ENCODE results near the gene CARS1. TPM values are rescaled to one million over a fixed set of nuclear protein-coding genes. Genes with fewer than 3 reads are reported as not detected.

The CARS1 gene
- total RNA-seq, 2 experiments from 2014 or later, result 106 to 121 TPM

DNA sequence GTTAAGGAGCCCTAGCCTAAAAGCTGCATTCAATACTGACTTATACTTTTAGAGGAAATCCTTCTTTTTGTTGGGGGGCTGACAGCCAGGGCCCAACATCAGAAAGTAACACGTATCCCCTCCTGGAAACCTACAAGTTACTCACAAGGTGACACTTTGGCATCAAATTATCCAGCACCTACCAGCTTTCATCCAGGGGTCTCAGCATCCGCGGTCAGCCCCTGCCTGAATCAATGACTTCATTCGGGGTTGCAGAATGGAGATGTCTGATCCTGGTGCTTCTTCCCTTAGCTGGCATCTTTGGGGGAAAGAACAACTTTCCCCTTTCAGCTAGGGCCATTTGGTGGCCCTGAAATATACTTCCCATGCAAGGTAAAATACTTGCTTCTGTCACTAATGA, 59.8 kb downstream of the CARS1 start:
- POLR2A ChIA-PET, result interaction anchor here (0.6 to 1.7 kb wide), 10 partner anchors 9 to 1613 kb away, joined by 3 to 6 read pairs (median 3); no protein-coding TSS in a partner anchor
- no peak for DNase-seq
- Mint-ChIP-seq H3K27me3 (no peaks in the 10 kb centered on the region), H3K4me3 (no peak overlapping the region), H3K9me3 (no peaks in the 10 kb centered on the region), H3K4me1 (peaks cover 5% of the 10 kb centered on the region), H3K36me3 (ENCODE audit: low read depth) (peaks cover 28% of the 10 kb centered on the region), H3K27ac (no peak overlapping the region)
- CTCF ChIA-PET, result interaction anchor here (1.0 to 1.5 kb wide), 3 partner anchors 16 to 24 kb away, joined by 4 to 11 read pairs (median 4); no protein-coding TSS in a partner anchor

DNA sequence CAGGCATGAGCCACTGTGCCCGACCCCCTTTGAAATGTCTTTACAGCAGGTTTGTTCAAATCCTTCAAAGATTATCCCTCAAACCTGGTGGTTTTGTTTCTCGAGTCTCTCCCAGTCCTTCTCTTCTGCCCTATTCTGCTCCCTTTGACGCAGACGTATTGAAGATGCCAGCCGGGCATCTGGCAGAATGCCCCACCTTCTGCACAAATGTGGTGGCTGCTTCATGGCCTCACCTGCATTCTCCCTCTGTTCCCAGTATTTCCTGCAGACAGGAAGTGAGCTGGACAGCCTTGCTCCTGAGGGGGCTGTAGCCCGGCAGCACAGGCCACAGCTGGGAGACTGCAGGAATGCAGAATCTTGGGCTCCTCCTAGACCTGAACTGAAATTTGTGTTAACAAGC, 60.2 kb downstream of the CARS1 start:
- Mint-ChIP-seq H3K4me3 (no peak overlapping the region), H3K27ac (no peak overlapping the region), H3K36me3 (ENCODE audit: low read depth) (peaks cover 29% of the 10 kb centered on the region), H3K4me1 (peaks cover 5% of the 10 kb centered on the region), H3K9me3 (no peaks in the 10 kb centered on the region), H3K27me3 (no peaks in the 10 kb centered on the region)
- no peak for DNase-seq
- ChIA-PET CTCF (interaction anchor here (0.7 to 1.2 kb wide), 3 partner anchors 16 to 58 kb away, joined by 4 to 11 read pairs (median 5); no protein-coding TSS in a partner anchor), POLR2A (interaction anchor here (0.6 to 1.4 kb wide), 8 partner anchors 10 to 1613 kb away, joined by 3 to 6 read pairs (median 4); no protein-coding TSS in a partner anchor)

DNA sequence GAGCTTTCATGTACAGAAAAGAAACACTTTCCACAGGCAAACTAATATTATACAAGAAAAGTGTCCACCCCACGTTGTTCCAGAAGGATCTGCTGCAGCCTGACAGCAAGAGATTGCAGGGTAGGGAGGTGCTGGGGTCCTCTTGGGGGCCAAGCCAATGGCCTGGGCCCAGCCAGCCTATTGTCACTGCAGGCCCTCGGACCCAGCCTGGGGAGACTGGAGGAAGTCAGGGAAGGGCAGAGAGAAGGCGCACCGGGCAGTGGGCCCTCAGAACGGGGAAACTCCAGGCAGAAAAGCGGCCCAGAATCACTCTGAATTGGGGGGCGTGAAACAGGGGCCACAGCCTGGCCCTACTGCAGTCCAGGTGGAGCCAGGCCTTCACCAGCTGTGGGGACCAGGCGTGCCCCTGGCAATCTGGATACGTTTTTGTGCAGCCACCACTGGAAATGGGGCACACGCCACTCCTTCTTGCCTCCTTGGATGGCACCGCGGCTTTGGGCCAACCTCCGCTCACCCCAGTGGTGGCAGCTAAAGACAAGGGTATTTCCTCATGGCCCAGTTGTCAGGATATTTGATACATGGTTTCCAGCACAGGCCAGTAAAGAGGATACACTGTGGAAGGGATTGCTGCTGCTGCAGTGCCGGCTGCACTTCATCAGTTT, 61.2 kb downstream of the CARS1 start:
- Mint-ChIP-seq H3K27me3 (no peaks in the 10 kb centered on the region), H3K4me3 (no peak overlapping the region), H3K4me1 (peaks cover 5% of the 10 kb centered on the region), H3K9me3 (no peaks in the 10 kb centered on the region), H3K36me3 (ENCODE audit: low read depth) (peaks cover 26% of the 10 kb centered on the region), H3K27ac (no peak overlapping the region)
- ChIA-PET POLR2A (interaction anchor here (1.2 to 2.5 kb wide), 3 partner anchors 13 to 19 kb away, joined by 3 to 17 read pairs (median 3); no protein-coding TSS in a partner anchor), CTCF (no interaction called here)
- no peak for DNase-seq

DNA sequence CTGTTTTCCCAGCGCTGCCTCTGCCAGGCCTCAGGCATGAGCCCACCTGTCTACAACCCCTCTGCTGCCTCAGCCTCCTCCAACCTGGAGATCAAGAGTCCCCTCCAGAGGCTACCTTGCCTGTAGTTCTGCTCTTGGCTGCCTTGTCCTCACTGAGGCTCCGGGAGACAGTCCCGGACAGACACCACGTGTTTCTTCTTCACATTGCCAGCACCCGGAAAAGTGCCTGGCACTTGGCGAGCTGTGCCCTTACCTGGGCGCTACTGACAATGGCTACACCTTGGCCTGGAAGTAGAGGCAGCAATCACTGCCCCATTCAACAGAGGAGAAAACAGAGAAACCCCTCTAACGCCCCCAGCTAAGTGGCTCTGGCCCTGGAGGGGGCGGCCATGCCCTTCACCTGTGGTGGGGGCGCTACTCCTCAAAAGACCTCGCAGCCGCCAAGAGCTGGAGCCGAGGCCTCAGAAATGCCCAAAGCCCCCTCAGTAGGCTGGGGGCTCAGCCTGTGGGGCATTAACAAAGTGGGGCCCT, 62.1 kb downstream of the CARS1 start:
- POLR2A ChIA-PET, result interaction anchor here (1.2 to 2.5 kb wide), 2 partner anchors 12 to 19 kb away, joined by 3 to 17 read pairs; no protein-coding TSS in a partner anchor
- no peak overlapping the region for H3K4me3 Mint-ChIP-seq

DNA sequence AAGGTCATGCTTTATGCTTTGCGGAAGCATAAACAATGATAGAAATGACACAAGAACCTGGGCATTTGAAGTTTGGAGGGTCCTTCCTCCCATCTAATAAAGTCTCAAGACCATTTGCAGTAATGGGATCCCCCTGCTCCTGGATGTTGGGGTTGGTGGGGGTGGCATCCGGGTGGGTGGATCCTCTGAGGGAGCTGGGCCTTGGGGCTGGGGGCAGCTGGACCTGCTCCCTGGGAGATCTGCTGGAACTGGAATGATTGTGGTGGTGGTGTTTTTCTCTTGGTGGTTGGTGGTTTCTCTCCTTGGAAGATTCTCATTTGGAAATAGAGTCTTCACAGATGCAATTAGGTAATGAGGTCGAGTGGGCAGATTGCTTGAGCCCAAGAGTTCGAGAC, 62.9 kb downstream of the CARS1 start:
- H3K27me3 Mint-ChIP-seq, result no peaks in the 10 kb centered on the region

More for the DNA sequence above, 62.1 kb downstream of the CARS1 start:
- no peak for DNase-seq
- H3K9me3 Mint-ChIP-seq, result no peaks in the 10 kb centered on the region
- H3K36me3 Mint-ChIP-seq (ENCODE audit: low read depth), result peaks cover 25% of the 10 kb centered on the region
- CTCF ChIA-PET, result interaction anchor here (0.9 to 1.0 kb wide), 2 partner anchors 9 to 19 kb away, joined by 3 read pairs; no protein-coding TSS in a partner anchor
- no peaks in the 10 kb centered on the region for H3K27me3 Mint-ChIP-seq
- H3K27ac Mint-ChIP-seq, result no peak overlapping the region
- peaks cover 7% of the 10 kb centered on the region for H3K4me1 Mint-ChIP-seq

DNA sequence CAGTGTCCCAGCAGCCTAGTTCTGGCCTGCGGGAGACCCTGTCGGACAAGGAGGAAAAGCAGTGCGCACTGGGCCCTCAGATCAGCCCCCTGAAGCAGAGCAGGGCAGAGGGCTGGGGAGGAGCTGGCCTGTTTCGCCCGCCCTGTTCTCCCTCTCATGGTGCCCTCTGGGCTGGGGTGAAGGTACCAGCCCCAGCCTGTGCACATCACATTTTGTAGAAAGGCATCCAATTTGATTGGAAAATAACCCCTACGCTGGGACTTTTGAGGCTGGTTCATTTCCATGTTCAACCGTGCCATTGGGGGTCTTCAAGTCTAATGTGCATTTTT, 64.3 kb downstream of the CARS1 start:
- DNase-seq, result no peak
- H3K4me1 Mint-ChIP-seq, result peaks cover 22% of the 10 kb centered on the region
- ChIA-PET CTCF (interaction anchor here (1.3 to 6.0 kb wide), 2 partner anchors 21 to 28 kb away, joined by 3 to 46 read pairs; no protein-coding TSS in a partner anchor), POLR2A (interaction anchor here (0.7 to 2.7 kb wide), 3 partner anchors 9 to 29 kb away, joined by 5 to 23 read pairs (median 6); no protein-coding TSS in a partner anchor)
- peak overlapping the region; percentile 97 for H3K27ac Mint-ChIP-seq
- no peaks in the 10 kb centered on the region for H3K27me3 Mint-ChIP-seq
- peak overlapping the region; percentile 99 for H3K4me3 Mint-ChIP-seq
- H3K9me3 Mint-ChIP-seq, result no peaks in the 10 kb centered on the region
- H3K36me3 Mint-ChIP-seq (ENCODE audit: low read depth), result peaks cover 39% of the 10 kb centered on the region

More for the DNA sequence above, 62.9 kb downstream of the CARS1 start:
- H3K4me3 Mint-ChIP-seq, result peak overlapping the region; percentile 47
- H3K27ac Mint-ChIP-seq, result peak overlapping the region; percentile 62
- H3K9me3 Mint-ChIP-seq, result no peaks in the 10 kb centered on the region
- ChIA-PET CTCF (interaction anchor here (0.9 kb wide), 1 partner anchor 18 kb away, joined by 3 read pairs; no protein-coding TSS in a partner anchor), POLR2A (interaction anchor here (0.9 to 2.5 kb wide), 3 partner anchors 13 to 41 kb away, joined by 3 to 17 read pairs (median 3); no protein-coding TSS in a partner anchor)
- peaks cover 11% of the 10 kb centered on the region for H3K4me1 Mint-ChIP-seq
- H3K36me3 Mint-ChIP-seq (ENCODE audit: low read depth), result peaks cover 26% of the 10 kb centered on the region
- no peak for DNase-seq

DNA sequence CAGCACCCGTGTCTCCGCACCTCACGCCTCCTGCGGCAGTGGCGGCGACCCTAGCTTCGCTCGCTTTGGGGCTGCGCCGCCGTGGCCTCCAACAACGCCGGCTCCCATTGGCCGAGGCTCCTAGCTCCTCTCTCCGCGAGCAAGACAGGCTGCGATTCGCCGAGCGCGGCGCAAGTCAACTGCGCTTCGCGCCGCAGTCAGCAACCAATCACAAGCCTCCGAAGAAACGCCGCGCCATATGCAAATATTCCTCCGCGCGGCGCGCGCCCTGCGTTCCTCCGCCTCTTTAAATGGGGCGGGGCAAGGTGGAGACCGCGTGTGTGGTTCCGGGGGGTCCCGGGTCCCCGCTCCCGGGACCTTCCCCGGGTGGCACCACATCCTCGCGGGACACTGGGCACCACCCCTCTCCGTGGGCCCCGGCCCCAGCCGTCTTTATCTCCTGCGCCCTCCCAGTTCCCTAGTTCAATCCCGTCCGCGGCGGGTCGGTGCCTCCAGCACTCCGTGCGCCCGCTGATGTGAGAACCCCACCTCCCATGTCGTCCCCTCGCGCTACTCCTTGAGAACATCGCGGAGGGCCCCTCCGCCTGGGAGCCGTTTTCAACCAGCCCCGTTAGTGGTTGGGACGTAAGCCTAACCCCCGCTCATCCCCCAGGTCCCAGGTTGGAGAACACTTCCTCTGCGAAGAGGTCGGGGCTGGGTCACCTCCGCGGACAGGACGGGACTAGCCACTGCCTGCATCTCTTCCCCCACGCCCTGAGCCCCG, 64.8 kb downstream of the CARS1 start, which contains the start of gene NAP1L4:
TSS of gene NAP1L4 (minus strand) at position 96 of the 763 bp plus-strand sequence. CDS start 13,109 bp downstream, outside the sequence.
- Mint-ChIP-seq H3K36me3 (ENCODE audit: low read depth) (peaks cover 43% of the 10 kb centered on the region), H3K27me3 (no peaks in the 10 kb centered on the region), H3K4me1 (peaks cover 25% of the 10 kb centered on the region), H3K4me3 (peak within 1 kb of the TSS; percentile 99), H3K9me3 (no peaks in the 10 kb centered on the region), H3K27ac (peak within 1 kb of the TSS; percentile 97)
- DNase-seq, result peak; percentile 97
- ChIA-PET CTCF (interaction anchor here (0.7 to 6.0 kb wide), 5 partner anchors 17 to 99 kb away, joined by 3 to 46 read pairs (median 3); no protein-coding TSS in a partner anchor), POLR2A (interaction anchor here (0.7 to 4.8 kb wide), 15 partner anchors 9 to 64 kb away, joined by 3 to 307 read pairs (median 6); no protein-coding TSS in a partner anchor)

DNA sequence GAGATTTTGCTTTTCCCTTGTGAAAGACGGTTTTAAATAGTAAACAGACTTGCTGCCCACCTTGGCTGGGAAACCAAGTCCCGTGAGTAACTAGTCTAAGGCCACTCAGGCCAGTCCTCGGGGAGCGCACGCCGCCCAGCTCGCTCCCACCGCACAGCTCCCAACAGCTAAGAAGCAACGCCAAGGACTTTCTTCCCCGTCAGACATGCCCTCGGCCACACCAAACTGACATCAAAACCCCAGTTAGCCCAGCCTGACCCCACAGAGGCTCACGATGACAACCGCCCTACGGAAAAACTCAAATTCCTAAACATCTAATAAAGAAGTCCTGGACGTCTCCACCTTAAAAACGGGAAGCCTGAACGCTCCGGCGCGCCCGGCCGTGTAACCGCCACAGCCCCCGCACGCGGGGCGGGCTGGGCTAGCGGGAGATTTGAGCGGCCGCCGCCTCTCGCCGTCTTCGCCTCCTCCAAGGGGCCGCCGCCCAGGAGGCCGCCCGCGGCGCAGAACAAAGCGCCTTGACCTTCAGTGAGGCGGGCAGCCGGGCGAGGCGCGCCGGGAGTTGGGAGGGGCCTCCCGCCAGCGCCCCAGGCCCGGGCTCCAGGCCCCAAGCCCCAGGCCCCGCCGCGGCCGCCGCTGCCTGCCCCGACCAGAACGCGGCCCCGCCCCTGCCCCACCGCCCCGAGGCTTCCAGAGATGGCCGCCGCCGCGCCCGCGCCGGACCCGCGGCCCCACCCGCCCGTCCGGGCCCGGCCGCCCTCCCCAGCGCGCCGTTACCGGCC, 65.6 kb downstream of the CARS1 start:
- Mint-ChIP-seq H3K4me3 (peak overlapping the region; percentile 99), H3K4me1 (peaks cover 31% of the 10 kb centered on the region), H3K9me3 (no peaks in the 10 kb centered on the region), H3K27me3 (no peaks in the 10 kb centered on the region), H3K36me3 (ENCODE audit: low read depth) (peaks cover 49% of the 10 kb centered on the region), H3K27ac (peak overlapping the region; percentile 97)
- ChIA-PET POLR2A (interaction anchor here (0.6 to 4.8 kb wide), 18 partner anchors 8 to 448 kb away, joined by 3 to 307 read pairs (median 6); no protein-coding TSS in a partner anchor), CTCF (interaction anchor here (0.7 to 6.0 kb wide), 5 partner anchors 16 to 100 kb away, joined by 3 to 46 read pairs (median 7); partner anchors contain the start of gene CARS1)
- no peak for DNase-seq

DNA sequence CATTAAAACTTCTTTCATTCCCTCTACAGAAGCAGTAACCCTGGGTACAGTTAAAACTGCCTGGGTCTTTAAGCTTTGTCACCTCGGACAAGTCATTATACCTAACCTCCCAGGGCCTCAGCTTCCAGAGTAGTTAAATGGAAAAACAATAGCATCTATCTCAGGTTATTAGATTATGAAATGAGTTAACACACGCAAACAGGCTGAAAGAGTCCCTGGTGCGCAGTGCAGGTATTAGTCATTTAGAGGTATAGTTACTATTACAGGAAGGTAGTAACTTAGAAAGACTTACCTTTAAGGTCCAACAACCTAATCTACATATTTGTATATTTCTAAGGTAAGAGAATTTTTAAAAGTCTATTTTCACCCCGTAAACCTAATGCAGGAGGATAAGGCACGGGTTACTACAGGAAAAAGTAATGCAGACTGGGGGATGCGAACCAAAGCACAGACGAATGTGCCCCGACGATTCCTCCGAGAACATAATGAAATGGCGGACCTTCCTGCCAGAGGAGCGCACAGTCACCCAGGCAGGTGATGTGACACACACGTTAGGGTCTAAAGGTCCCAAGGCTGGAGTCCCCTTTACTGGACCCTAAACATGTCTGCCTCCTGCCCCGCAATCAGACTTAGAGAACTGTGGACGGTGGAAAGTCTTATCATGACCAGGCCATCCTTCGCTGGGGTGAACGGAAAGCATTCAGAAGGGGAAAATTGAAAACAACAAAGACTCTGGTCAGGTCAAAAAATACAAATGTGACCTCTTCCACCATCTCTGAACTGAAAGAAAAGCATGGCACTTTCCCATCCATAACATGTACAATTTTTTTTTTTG, 66.4 kb downstream of the CARS1 start:
- H3K27ac Mint-ChIP-seq, result peak overlapping the region; percentile 91
- ChIA-PET POLR2A (interaction anchor here (0.6 to 4.8 kb wide), 19 partner anchors 11 to 689 kb away, joined by 3 to 307 read pairs (median 6); partner anchors contain the start of genes C11orf21, CARS1, PHLDA2 and TSPAN32), CTCF (interaction anchor here (0.9 to 6.0 kb wide), 9 partner anchors 8 to 100 kb away, joined by 3 to 46 read pairs (median 6); partner anchors contain the start of gene CARS1)
- peak overlapping the region; percentile 99 for H3K4me3 Mint-ChIP-seq
- H3K36me3 Mint-ChIP-seq (ENCODE audit: low read depth), result peaks cover 50% of the 10 kb centered on the region
- H3K27me3 Mint-ChIP-seq, result no peaks in the 10 kb centered on the region
- peak; percentile 51 for DNase-seq
- no peaks in the 10 kb centered on the region for H3K9me3 Mint-ChIP-seq
- H3K4me1 Mint-ChIP-seq, result peaks cover 35% of the 10 kb centered on the region

DNA sequence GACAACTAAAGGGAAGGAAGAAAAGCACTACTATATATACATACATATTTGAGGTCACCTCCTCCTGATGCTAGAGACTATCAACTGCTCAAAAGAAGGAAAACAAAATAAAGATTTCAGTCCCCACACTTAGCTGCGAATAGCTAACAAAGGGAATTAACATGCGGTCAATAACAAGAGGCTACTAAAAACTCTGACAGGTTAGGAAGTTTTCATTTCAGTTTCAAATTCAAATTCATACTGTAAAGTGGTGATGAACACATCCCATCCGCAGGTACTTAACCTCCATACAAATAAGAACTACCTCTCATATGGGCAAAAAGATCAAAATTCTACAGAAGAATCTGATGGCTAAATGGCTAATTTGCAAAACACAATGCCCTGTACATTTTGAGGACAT, 67.7 kb downstream of the CARS1 start:
- Mint-ChIP-seq H3K36me3 (ENCODE audit: low read depth) (peaks cover 57% of the 10 kb centered on the region), H3K4me3 (peak overlapping the region; percentile 99), H3K9me3 (no peaks in the 10 kb centered on the region), H3K27ac (peak overlapping the region; percentile 91), H3K27me3 (no peaks in the 10 kb centered on the region), H3K4me1 (peaks cover 43% of the 10 kb centered on the region)
- ChIA-PET POLR2A (interaction anchor here (0.6 to 4.8 kb wide), 22 partner anchors 10 to 981 kb away, joined by 3 to 307 read pairs (median 4); partner anchors contain the start of genes C11orf21, CARS1, PHLDA2 and RHOG), CTCF (interaction anchor here (0.9 to 6.0 kb wide), 13 partner anchors 9 to 102 kb away, joined by 3 to 46 read pairs (median 4); partner anchors contain the start of gene CARS1)
- DNase-seq, result no peak

All from activated CD4-positive, alpha-beta memory T cell treated with anti-CD3 and anti-CD28 coated beads, Interleukin-2, amount 10 ng/mL, durations not matched to agents 7 days and 5 days (primary cell).